Measurements from ENCODE around the gene NBEAL2. TPM values are rescaled to one million over a fixed set of nuclear protein-coding genes. Genes with fewer than 3 reads are reported as not detected.

The NBEAL2 gene
- total RNA-seq, 1 experiment from 2014 or later, result 80.0 TPM

- H3K27ac Mint-ChIP-seq, result no peak overlapping the region
- no peaks in the 10 kb centered on the region for H3K9me3 Mint-ChIP-seq
- H3K4me3 Mint-ChIP-seq, result no peak overlapping the region
- H3K36me3 Mint-ChIP-seq, result peaks cover 3% of the 10 kb centered on the region; the same call in 1 of the 2 replicates
- ChIA-PET POLR2A (no interaction called here), CTCF (interaction anchor here (0.7 to 1.2 kb wide), 2 partner anchors 30 to 129 kb away, joined by 3 read pairs; partner anchors contain the start of gene NBEAL2)
- TF ChIP-seq ATF6 (CRISPR knock-in tag; IDR thresholded peaks at IDR 0.05), result no peak
- TF ChIP-seq IRF1 (CRISPR knock-in tag; IDR thresholded peaks at IDR 0.05), result no peak
- TF ChIP-seq OVOL2 (CRISPR knock-in tag; IDR thresholded peaks at IDR 0.05; ENCODE audit: borderline replicate concordance), result no peak
- TF ChIP-seq ATF1 (CRISPR knock-in tag; IDR thresholded peaks at IDR 0.05), result no peak
- no peak for TF ChIP-seq JUN (CRISPR knock-in tag; IDR thresholded peaks at IDR 0.05)
- no peak for TF ChIP-seq GRHL2 (CRISPR knock-in tag; IDR thresholded peaks at IDR 0.05; ENCODE audit: insufficient replicate concordance, severe bottlenecking)
- no peak for TF ChIP-seq SMAD3 (CRISPR knock-in tag; IDR thresholded peaks at IDR 0.05; ENCODE audit: borderline replicate concordance)
- no peak for TF ChIP-seq EMX1 (CRISPR knock-in tag; IDR thresholded peaks at IDR 0.05)
- no peak for TF ChIP-seq SP1 (CRISPR knock-in tag; conservative IDR thresholded peaks at IDR 0.05)
- no peak for TF ChIP-seq KAT7 (CRISPR knock-in tag; IDR thresholded peaks at IDR 0.05; ENCODE audit: borderline replicate concordance)
- no peak for TF ChIP-seq JAZF1 (CRISPR knock-in tag; IDR thresholded peaks at IDR 0.05)
- TF ChIP-seq AR (CRISPR knock-in tag; IDR thresholded peaks at IDR 0.05), result no peak
- TF ChIP-seq ZNF219 (CRISPR knock-in tag; IDR thresholded peaks at IDR 0.05; ENCODE audit: borderline replicate concordance), result no peak
- TF ChIP-seq ZBTB21 (CRISPR knock-in tag; IDR thresholded peaks at IDR 0.05; ENCODE audit: borderline replicate concordance), result no peak
- no peak for TF ChIP-seq SMAD4 (CRISPR knock-in tag; IDR thresholded peaks at IDR 0.05)
- no peak for TF ChIP-seq FOXK1 (CRISPR knock-in tag; IDR thresholded peaks at IDR 0.05)
- TF ChIP-seq ATF3 (CRISPR knock-in tag; conservative IDR thresholded peaks at IDR 0.05), result no peak
- TF ChIP-seq MYBL2 (CRISPR knock-in tag; IDR thresholded peaks at IDR 0.05), result no peak
- TF ChIP-seq MLX (CRISPR knock-in tag; IDR thresholded peaks at IDR 0.05), result no peak
- ATAC-seq (peak; percentile 65), DNase-seq (ENCODE audit: low spot score) (peak; percentile 24)
- peaks cover 75% of the 10 kb centered on the region for H3K4me1 Mint-ChIP-seq
- H3K27me3 Mint-ChIP-seq (ENCODE audit: low read depth), result no peaks in the 10 kb centered on the region
These were observed 30.4 kb upstream of the NBEAL2 start for GRCh38 chr3:46948830-46949671.

Data from WTC11 (cell line).